Lung (tissue), 12 donors: ENCODE data around the gene AIMP1. TPM values are rescaled to one million over a fixed set of nuclear protein-coding genes. Genes with fewer than 3 reads are reported as not detected.
"Not testable (repeated sequence)": the region's sequence is repeated elsewhere in the genome, so short reads cannot be mapped to it uniquely, and the experiment has no call there.

ENCODE experiments used
- ATAC-seq: fragments of 200-7000 bp; cut with Tn5 transposase; one replicate; pipeline ENCODE4 v1.9.1; 2020; ENCODE audit warnings: moderate number of reproducible peaks; ENCODE audit not compliant: insufficient read depth, low FRiP score
- DNase-seq, 3 donors: peaks; one replicate each; pipeline ENCODE4 v3.0.0-alpha.2; 2013 to 2017
- H3K27ac ChIP-seq, 2 donors: one replicate each; pipeline ENCODE4 v1.5.1; 2013; ENCODE audit warnings: mild to moderate bottlenecking in 2 of 2, moderate library complexity in 2 of 2, control low read depth in 1 of 2, inconsistent platforms in 1 of 2, low read depth in 1 of 2, low read length in 1 of 2
- H3K27me3 ChIP-seq, 3 donors: one replicate each; pipeline ENCODE4 v1.5.1; 2013; ENCODE audit warnings: low read length in 2 of 3; ENCODE audit not compliant: control insufficient read depth in 3 of 3, insufficient read depth in 3 of 3
- H3K36me3 ChIP-seq, 4 donors: one replicate each; pipeline ENCODE4 v1.5.1; 2013; ENCODE audit warnings: low read length in 4 of 4, mild to moderate bottlenecking in 1 of 4, moderate library complexity in 1 of 4; ENCODE audit not compliant: control insufficient read depth in 4 of 4, insufficient read depth in 4 of 4
- H3K4me1 ChIP-seq, 5 donors: one replicate each; pipeline ENCODE4 v1.5.1; 2013; ENCODE audit warnings: low read length in 5 of 5, mild to moderate bottlenecking in 2 of 5, moderate library complexity in 1 of 5; ENCODE audit not compliant: control insufficient read depth in 5 of 5, insufficient read depth in 5 of 5
- H3K4me3 ChIP-seq: one replicate; pipeline ENCODE4 v1.5.1; 2013; ENCODE audit warnings: mild to moderate bottlenecking, control low read depth, moderate library complexity
- H3K9ac ChIP-seq, 2 donors: one replicate each; pipeline ENCODE4 v1.5.1; 2013; ENCODE audit warnings: low read length in 2 of 2, control low read depth in 1 of 2; ENCODE audit not compliant: insufficient read depth in 1 of 2
- H3K9me3 ChIP-seq, 4 donors: one replicate each; pipeline ENCODE4 v1.5.1; 2013; ENCODE audit warnings: low read length in 3 of 4, mild to moderate bottlenecking in 1 of 4, moderate library complexity in 1 of 4; ENCODE audit not compliant: control insufficient read depth in 4 of 4, insufficient read depth in 3 of 4
- CTCF ChIP-seq: IDR thresholded peaks from 2 replicates; pipeline ENCODE4 v1.5.1; 2012; ENCODE audit warnings: mild to moderate bottlenecking; ENCODE audit errors: control extremely low read depth, extremely low read depth
- WGBS, 2 donors: extraction: QIAGEN DNeasy Blood & Tissue Kit; methylation state at CpG; one replicate each; pipeline ENCODE4 v1.1.7; 2013; 5-methylcytosine and 5-hydroxymethylcytosine counted together
- polyA plus RNA-seq, 2 donors: library from polyadenylated mRNA; stranded (reverse); fragments of 200-250 nt; gene quantifications; one replicate each; pipeline ENCODE4 v1.2.1, GENCODE V29; 2013
- total RNA-seq, 2 donors: library from RNA; depleted of rRNA in 1 of 2; stranded (reverse); fragments of >200 nt in 1 of 2; gene quantifications; one replicate each; pipeline ENCODE4 v1.2.1, GENCODE V29; 2014 to 2021
- donor health status: control.
- donor health status: control.
- donor health status: Bipolar disorder and iron deficiency.
- donor health status: healthy.
- donor health status: DM: yes; HTN: yes; CAD: no.

The AIMP1 gene
- total and polyA plus RNA-seq, 4 donors: 28.7 to 40.7 (median 30.1) TPM

- Histone ChIP-seq H3K9me3 (no peaks in the 10 kb centered on the region), H3K36me3 (peaks cover 0 to 4% (median 1%) of the 10 kb centered on the region in 4 donors), H3K4me1 (peaks cover 0 to 31% (median 6%) of the 10 kb centered on the region in 5 donors), H3K4me3 (peak overlapping the region; percentile 86), H3K27ac (peak overlapping the region; percentile 93 to 97), H3K27me3 (no peaks in the 10 kb centered on the region), H3K9ac (peak overlapping the region; percentile 94 to 99)
- TF ChIP-seq CTCF: no peak
- no peak for ATAC-seq
- DNase-seq: peak in 1 of 3 donors; percentile 14
- WGBS, 2 donors: 4 to 5% methylated on average over 13 of the region's 13 CpGs
Observed at GRCh38 chr4:106316773-106317409, 541 bp downstream of the AIMP1 start.

GRCh38 chr4:106317815-106318214 is 1.5 kb downstream of the AIMP1 start:
- DNase-seq (no peak), ATAC-seq (no peak)
- Histone ChIP-seq H3K9ac (no peak overlapping the region), H3K27ac (no peak overlapping the region), H3K36me3 (peaks cover 0 to 4% (median 1%) of the 10 kb centered on the region in 4 donors), H3K27me3 (no peaks in the 10 kb centered on the region), H3K9me3 (no peaks in the 10 kb centered on the region), H3K4me3 (no peak overlapping the region), H3K4me1 (peaks cover 0 to 31% (median 6%) of the 10 kb centered on the region in 5 donors)
- 85 to 100% methylated on average over 1 of the region's 1 CpG for WGBS, 2 donors
- TF ChIP-seq CTCF: no peak

GRCh38 chr4:106318511-106318910 is 2.2 kb downstream of the AIMP1 start:
- H3K27ac ChIP-seq: no peak overlapping the region
- no peak overlapping the region for H3K4me3 ChIP-seq
- no peaks in the 10 kb centered on the region for H3K27me3 ChIP-seq
- H3K9ac ChIP-seq: no peak overlapping the region
- no peak for TF ChIP-seq CTCF
- DNase-seq (no peak), ATAC-seq (no peak)
- H3K4me1 ChIP-seq: peaks cover 0 to 31% (median 6%) of the 10 kb centered on the region in 5 donors
- H3K36me3 ChIP-seq: peaks cover 0 to 4% (median 1%) of the 10 kb centered on the region in 4 donors
- no peaks in the 10 kb centered on the region for H3K9me3 ChIP-seq

- Histone ChIP-seq H3K27ac (no peak overlapping the region), H3K36me3 (peaks cover 0 to 4% (median 2%) of the 10 kb centered on the region in 4 donors), H3K27me3 (no peaks in the 10 kb centered on the region), H3K4me1 (peaks cover 0 to 14% (median 0%) of the 10 kb centered on the region in 5 donors), H3K9ac (no peak overlapping the region), H3K9me3 (no peaks in the 10 kb centered on the region), H3K4me3 (no peak overlapping the region)
- DNase-seq (no peak), ATAC-seq (no peak)
- TF ChIP-seq CTCF: no peak
- 100% methylated on average over 1 of the region's 1 CpG for WGBS, 2 donors
Observed at GRCh38 chr4:106320235-106320634, 3.9 kb downstream of the AIMP1 start.

- WGBS, 2 donors: 97 to 98% methylated on average over 33 to 34 of the region's 34 CpGs
- H3K9me3 ChIP-seq, ATAC-seq, H3K27ac ChIP-seq, H3K36me3 ChIP-seq, H3K4me3 ChIP-seq, H3K27me3 ChIP-seq, H3K9ac ChIP-seq, DNase-seq: not testable (repeated sequence)
- peaks cover 0 to 11% (median 0%) of the 10 kb centered on the region in 5 donors for H3K4me1 ChIP-seq
Observed at GRCh38 chr4:106321168-106321567, 4.8 kb downstream of the AIMP1 start.
